Measurements from ENCODE around the gene BACE1-AS.
A peak's percentile ranks its signal among the peaks of the same experiment; 100 is the strongest.
"Not testable (repeated sequence)": the region's sequence is repeated elsewhere in the genome, so short reads cannot be mapped to it uniquely, and the experiment has no call there.

The BACE1-AS gene

DNA sequence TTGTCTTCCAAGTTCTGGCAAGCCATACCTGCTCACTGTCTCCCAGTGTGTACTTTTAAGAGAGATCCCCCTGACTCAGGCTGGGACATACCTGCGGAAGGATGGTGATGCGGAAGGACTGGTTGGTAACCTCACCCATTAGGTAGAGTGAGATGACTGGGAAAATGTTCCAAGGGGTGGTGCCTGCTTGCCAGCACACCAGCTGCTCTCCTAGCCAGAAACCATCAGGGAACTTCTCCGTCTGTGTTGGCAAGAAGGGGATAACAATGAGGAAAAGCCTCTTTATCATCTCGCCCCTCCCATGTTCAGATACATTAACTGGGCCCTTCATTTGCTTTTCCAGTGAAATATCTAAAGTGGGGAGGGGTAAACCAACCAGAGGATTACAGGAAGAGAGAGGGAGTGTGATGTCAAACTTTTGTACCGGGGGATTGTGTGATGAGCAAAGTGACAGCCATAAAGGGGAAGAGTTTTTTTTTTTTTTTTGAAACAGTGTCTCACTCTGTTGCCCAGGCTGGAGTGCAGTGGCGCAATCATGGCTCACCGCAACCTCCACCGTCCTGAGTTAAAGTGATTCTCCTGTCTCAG is at the start of gene BACE1-AS:
Gene BACE1-AS, plus strand, starts transcription at position 538 of the 588 bp plus-strand sequence.
- no peak for DNase-seq (ENCODE audit: low read depth)

DNA sequence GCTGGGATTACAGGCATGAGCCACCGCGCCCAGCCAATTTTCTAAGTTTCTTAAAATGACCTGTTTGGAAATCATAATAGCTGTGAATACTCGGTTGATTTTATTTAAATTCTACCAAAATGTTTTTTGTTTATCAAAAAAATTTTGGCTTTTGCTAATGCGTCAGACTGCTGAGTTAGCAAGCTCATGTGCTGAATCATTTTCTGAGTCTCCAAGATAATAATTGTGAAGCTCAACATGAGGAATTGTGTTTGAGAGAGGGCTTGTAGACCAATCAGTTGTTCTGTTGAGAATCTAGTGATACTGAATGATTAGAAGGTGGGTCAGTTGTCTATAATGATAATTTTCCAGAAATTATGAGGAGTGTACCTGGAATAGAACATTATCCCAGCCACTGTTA is 42.8 kb upstream of the BACE1-AS start:
- DNase-seq (ENCODE audit: low read depth) = no peak

DNA sequence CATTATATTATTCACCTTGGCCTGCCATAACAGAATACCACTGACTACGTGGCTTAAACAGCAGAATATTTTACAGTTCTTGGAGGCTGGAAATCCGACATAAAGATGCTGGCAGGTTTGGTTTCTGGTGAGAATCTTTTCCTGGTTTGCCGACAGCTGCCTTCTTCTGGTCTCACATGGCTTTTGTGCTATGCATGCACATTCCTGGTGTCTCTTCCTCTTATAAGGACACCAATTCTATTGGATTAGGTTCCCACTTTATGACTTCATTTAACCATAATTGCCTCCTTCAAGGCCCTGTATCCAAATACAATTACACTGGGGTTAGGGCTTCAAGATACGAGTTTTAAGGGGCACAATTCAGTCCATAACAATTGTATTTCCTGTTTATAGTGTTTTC is 41.6 kb upstream of the BACE1-AS start:
- no peak for DNase-seq (ENCODE audit: low read depth)

DNA sequence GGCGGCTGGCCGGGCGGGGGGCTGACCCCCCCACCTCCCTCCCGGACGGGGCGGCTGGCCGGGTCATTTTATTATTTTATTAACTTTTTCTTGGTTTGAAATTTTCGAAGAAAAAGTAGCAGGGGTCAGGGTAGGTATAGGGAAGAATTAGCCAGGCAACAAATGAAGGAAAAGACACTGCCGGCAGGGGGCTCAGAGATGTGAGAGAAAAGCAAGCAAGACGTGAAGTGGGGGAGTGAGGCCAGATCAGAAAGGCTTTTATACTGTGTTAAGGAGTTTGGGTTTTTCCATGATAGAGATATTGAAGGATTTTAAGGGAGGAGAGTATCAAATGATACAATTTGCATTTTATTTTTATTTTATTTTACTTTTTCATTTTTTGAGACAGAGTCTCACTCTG is 39.6 kb upstream of the BACE1-AS start:
- DNase-seq (ENCODE audit: low read depth) = no peak

DNA sequence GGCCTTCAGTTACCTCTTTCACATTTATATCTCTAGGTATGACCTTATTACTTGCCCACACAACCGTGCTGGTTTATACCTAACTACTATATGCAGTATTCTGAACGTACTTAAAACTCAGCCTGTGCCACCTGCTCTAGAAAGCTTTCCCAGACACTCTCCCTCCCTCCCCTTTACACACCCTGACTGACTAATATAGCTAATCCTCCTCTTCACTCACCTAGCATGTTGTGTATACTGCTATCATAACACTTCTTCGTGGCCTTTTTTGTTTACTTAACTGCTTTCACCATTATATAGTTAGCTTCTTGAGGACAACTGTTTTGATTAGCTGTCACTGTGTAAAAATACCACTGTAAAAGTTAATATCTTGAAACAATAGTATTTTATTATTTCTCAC is 35.2 kb upstream of the BACE1-AS start:
- no peak for DNase-seq (ENCODE audit: low read depth)

DNA sequence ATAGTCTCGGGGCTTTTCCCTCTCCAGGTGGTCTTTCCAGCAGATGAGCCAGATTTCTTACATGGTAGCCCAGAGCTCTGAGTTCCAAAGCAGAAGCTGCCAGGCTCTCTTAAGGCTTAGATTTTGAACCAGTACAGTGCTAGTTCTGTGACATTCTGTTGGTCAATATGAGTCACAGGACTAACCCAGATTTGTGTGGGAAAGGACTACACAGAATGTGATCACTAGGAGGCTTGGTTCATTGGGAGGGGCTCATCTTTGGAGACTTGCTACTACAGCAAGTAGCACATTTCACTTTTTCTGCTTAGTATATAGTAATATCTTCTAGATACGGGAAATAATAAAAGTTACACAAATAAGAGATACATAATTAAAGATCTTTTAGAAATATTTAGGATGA is 34.6 kb upstream of the BACE1-AS start:
- DNase-seq (ENCODE audit: low read depth) = no peak

DNA sequence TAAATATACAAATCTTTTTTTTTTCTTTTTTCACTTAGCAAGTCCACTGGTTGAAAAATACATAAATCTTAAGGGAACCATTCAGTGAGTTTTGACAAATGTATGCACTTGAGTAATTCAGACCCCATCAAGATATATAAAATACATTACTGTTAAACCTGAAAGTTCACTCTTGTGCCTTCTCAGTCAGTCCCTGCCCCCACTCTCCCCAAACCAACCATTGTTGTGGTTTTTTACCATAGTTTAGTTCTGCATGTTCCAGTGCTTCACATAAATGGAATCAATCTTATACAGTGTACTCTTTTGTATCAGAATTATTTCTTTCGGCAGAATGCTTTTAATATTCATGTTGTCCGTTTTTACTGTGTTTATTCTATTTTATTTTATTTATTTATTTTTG is 32.6 kb upstream of the BACE1-AS start:
- DNase-seq (ENCODE audit: low read depth) = no peak

DNA sequence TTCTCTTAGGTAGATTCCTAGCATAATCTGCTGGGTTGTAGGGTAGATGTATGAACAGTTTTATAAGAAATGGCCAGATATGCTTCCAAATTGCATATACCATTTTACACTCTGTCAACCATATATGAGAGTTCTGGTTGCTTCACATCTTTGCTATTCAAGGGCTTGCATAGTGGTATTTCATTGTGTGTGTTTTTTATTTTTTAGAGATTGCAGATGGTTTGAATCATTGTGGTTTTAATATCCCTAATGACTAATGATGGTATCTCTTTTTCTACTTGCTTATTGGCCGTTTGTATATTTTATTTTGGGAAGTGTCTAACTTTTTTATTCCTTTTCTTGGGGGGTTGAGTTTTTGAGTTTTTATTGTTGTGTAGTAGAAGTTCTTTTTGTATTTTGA is 31.7 kb upstream of the BACE1-AS start:
- peak; percentile 22 for DNase-seq (ENCODE audit: low read depth)

DNA sequence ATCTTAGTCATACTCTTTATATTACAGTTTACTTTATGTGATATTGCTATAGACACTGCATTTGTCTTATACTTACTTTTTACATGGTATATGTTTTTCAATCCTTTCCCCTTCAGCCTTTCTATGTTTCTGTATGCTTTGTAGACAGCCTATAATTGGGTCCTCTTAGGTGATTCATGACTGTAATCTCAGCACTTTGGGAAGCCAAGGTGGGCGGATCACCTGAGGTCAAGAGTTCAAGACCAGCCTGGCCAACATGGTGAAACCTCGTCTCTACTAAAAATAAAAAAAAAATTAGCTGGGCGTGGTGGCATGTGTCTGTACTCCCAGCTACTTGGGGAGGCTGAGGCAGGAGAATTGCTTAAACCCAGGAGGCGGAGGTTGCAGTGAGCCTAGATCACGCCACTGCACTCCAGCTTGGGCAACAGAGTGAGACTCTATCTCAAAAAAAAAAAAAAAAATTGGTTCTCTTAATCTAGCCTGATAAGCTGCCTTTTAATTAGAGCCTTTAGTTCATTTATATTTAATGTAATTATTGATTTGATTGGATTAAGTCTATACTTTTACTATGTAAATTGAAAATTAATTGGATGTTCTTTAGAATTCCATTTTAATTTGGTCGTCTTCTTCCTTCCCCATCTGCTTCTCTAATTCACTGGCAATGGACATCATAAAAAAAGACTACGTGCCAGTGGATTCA is 26.4 kb upstream of the BACE1-AS start:
- not testable (repeated sequence) for DNase-seq (ENCODE audit: low read depth)

DNA sequence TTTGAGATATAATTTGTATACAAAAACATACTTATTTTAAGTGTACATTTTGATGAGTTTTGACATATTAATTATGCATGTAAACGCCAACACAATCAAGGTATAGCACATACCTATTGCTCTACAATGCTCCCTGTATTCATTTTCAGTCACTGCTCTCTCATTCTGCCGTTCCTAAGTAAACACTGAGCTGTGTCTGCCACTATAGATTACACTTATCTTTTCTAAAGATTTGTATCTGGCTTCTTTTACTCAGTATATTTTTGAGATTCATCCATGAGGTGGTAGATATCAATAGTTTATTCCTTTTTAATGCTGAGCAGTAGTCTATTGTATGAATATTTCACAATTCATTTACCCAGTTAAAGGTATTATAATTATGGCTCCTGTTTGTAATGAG is 25.4 kb upstream of the BACE1-AS start:
- no peak for DNase-seq (ENCODE audit: low read depth)

DNA sequence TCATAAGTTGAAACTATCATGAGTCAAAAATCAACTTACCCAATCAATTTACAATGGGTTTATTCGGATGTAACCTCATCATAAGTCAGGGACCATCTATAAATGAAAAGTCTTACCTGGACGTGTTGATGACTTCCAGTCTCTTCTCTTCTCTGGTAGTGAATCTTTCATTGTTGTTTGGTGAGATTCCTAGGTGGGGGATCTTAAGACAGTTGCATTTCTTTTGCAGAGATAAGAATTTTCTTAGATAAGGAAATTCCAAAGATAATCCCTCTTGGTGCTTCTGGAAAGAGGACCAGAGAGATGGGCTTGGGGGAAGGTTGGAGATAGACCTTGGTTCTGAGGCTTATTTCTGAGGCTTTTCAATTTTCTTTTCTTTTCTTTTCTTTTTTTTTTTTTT is 21.3 kb upstream of the BACE1-AS start:
- no peak for DNase-seq (ENCODE audit: low read depth)

DNA sequence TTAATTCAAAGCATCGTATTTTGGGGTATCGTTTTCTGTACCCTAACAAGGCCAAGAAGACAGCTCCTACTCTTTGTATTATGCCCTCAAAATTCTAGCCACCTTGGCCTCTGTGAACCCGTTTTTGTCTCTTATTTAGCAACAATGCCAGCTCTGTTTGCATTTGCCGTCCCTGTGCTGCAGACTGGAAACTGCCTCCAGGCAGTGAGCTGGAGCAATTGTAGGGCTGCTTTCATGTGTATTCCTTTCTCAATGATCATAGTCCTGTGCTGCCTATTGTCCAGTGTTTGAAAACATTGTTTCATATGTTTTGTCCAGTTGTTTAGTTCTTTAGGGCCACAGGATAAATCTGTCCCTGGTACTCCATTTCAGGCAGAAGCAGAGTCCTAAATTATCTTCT is 19.9 kb upstream of the BACE1-AS start:
- DNase-seq (ENCODE audit: low read depth) = no peak

DNA sequence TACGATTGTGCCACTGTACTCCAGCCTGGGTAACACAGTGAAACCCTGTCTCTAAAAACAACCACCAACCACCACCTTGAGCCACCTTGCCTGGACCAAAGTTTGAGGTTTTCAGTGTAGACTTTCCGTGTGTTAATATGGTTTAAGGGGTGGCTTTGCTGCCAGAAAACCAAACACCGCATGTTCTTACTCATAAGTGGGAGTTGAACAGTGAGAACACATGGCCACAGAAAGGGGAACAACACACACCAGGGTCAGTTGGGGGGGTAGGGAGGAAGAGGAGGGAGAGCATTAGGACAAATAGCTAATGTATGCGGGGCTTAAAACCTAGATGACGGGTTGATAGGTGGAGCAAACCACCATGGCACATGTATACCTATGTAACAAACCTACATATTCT is 19.0 kb upstream of the BACE1-AS start:
- DNase-seq (ENCODE audit: low read depth) = not testable (repeated sequence)

DNA sequence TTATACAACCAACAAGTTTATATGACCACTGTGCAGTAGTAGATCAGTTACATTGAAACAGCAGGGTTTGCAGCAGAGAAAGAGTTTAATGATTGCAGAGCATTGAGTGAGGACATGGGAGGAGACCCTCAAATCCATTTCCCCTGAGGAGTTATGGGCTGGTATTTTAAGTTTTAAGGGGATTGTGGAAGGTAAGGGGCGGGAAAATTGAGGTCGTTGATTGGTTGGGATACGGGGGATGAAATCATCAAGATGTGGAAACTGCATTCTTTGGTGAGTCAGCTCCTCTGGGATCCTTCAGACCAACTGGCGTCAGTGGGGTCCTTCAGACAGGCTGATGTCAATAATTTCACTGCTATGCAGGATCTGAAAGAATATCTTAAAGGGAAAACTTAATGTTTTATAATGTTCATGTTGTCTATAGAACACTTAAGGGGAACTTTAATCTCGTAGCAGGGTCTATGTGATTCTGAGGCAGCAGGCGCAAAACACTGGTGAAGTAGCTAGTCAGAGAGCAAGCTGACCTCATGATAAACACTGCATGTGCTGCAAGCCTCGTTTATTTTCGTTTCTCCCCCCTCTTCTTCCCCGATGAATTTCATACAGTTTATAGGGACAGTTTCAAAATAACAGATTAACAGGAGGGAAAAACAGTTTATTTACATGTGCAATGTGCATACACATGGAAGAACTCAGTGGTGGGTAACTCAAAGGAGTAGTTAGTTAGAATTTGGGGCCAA is 17.4 kb upstream of the BACE1-AS start:
- DNase-seq (ENCODE audit: low read depth) = peak; percentile 35

DNA sequence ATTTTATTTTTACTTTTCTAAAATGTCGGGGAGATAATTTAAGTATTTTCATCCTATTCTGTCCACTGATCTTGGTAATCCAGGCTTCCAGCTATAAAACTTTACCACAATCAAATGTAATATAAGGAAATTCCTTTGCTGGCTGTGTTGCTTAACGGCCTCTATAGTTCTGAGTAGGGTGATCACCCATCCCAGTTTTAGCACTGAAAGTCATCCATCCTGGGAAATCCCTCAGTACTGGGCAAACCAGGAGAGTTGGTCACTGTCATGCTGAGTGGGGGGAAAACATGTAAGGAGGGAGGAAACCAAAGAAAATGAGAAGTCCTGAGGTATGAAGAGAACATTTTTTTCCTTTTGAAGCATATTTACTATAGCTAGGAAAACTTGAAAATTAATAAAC is 12.8 kb upstream of the BACE1-AS start:
- no peak for DNase-seq (ENCODE audit: low read depth)

DNA sequence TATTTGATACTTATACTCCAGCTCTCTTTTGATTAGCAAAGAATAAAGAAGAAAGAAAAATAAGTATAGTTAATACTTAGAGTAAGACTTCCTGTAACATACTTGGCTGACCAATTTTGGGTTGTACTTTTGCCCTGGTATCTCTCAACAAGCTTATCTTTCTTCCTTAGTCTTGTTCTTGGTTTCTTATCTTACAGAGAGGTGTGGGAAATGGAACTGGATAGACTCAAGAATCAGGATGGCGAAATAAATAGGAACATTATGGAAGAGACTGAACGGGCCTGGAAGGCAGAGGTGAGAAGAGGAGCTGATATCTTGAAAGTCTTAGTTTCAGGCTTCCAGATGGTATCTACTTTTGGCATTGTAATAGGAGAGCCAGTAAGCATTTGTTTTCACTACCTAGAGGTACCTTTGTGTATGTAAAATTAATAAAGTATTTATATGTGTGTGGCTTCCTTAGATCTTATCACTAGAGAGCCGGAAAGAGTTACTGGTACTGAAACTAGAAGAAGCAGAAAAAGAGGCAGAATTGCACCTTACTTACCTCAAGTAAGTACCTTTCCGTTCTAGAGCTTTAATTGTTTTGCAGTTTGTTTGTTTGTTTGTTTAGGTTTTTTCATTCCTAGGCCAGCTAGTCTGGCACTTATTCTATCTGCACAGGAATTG is 11.3 kb upstream of the BACE1-AS start:
- DNase-seq (ENCODE audit: low read depth) = no peak

DNA sequence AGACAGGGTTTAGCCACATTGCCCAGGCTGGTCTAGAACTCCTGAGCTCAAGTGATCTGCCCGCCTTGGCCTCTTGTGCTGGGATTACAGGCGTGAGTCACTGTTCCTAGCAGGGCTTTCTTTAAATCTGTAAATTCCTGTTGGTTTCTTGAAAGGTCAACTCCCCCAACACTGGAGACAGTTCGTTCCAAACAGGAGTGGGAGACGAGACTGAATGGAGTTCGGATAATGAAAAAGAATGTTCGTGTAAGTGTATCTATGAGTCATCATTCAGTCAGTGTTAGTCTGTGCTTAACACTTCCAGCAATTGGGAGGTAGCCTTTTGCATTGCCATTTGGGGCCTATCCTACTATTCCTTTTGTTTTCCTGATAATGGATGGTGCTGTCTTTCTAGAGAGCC is 10.0 kb upstream of the BACE1-AS start:
- peak; percentile 92 for DNase-seq (ENCODE audit: low read depth)

DNA sequence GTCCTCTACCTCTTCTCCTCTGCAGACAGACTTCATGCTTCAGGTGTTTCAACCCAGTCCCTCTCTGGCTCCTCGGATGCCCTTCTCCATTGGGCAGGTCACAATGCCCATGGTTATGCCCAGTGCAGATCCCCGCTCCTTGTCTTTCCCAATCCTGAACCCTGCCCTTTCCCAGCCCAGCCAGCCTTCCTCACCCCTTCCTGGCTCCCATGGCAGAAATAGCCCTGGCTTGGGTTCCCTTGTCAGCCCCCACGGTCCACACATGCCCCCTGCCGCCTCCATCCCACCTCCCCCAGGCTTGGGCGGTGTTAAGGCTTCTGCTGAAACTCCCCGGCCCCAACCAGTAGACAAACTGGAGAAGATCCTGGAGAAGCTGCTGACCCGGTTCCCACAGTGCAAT is 9.3 kb upstream of the BACE1-AS start:
- DNase-seq (ENCODE audit: low read depth) = no peak

DNA sequence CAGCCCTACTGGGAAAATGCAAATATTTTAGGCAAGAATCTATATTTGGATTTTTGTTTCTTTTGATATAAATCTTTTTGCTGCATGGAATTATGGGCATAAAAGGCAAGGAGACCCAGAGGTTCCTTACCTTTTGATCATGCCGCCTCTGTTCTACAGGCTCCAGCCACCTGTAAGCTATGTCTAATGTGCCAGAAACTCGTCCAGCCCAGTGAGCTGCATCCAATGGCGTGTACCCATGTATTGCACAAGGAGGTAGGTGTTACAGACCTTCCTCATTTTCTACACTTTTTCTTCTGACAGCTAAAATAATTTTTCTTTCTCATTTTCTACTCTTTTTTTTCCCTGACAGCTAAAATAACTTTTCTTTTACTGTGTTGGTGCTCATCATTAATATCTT is 8.2 kb upstream of the BACE1-AS start:
- no peak for DNase-seq (ENCODE audit: low read depth)

DNA sequence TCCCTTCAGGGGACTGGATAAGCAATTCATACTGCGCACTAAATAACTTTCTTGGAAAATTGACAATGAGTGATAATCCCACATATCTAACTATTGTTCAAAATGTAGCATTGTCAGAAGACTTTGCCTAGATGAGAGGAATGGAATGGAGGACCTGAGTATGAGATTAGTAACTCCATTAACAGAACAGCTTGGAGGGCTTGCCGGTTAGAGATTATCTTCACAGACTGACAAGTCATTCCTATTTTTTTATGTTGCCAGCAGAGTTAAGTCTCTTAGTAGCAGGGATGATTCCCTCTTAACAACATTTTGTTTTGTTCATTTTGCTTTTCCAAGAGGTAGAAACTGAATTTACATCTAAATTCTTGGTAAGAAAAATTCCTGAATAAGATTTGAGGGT is 7.1 kb upstream of the BACE1-AS start:
- DNase-seq (ENCODE audit: low read depth) = no peak

DNA sequence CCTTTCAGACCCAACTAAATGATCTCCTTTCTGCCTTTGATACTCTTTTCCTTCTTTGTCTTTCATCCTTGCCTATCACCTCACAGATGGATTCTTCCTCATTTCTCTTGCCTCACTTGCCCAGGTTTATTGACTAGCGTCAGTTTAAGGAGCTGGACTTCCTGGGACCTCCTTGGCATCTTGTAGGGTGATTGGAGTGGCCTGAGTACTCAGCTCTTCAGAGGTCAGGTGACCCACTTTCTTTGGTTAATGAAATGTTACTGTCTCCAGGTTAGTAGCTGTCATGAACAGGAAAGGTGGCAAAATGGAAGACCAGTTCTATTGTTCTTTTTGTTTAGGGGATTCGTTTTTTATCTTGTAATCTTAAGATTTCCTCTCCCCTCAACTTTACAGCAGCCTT is 4.6 kb upstream of the BACE1-AS start:
- DNase-seq (ENCODE audit: low read depth) = no peak

DNA sequence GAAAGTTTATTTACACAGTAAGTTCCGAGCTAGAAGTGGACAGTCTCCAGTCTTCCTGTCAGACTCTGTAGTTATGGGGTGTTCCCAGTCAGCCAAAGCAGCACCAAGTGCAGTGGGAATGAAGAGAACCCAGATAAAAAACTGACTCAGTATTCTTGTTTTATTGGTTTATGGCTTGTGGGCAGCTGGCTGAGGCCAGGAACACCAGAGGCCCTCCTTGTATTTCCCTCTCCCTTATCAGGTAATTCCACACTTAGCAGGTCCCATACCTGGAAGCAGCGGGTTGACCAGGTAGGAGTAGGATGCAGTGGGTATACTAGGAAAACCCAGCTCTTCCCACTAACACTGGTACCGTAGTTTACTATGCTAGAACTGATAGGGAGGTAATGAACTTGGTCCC is 3.5 kb upstream of the BACE1-AS start:
- DNase-seq (ENCODE audit: low read depth) = no peak

DNA sequence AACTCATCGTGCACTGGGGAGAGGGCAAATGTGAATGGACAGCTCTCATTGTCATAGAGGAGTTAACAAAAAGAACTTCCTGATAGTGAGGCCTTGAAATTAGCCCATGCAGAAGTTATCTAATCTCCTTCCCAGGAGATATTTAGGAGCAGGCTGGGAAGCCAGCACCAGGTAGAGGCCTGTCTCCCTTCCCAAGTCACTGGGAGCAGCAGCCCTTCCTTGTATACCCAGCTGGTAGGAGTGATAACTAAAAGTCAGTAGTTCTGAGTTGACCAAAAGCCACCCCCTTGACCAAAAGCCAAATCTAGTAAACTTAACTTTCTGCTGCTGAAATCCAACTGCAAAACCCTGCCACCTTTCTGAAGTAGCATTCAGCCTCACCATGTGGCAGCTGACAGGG is 1.4 kb upstream of the BACE1-AS start:
- no peak for DNase-seq (ENCODE audit: low read depth)

Measured in GM04504 (cell line).